ENCODE data around the gene ZSCAN5C.

ZSCAN5C gene

DNA sequence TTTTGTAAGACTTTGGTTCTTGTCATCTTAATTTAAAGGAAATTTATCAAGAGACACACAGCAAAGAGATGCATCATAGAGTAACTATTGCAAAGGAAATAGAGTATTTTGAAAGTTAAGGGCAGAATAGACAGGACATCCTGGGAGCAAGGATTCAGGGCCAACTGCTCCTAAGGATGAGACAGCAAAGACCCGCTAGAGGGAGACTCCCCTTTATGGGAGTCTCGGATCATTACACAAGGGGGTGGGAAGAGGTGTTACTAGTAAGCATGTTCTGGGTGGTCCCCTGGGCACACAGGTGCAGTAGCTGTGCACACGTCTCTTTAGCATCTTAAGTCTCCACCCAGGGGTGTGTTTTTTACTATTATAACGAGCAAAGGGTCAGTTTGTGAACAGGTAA is 9.6 kb downstream of the ZSCAN5C start:
- TF ChIP-seq, protein P1, sequence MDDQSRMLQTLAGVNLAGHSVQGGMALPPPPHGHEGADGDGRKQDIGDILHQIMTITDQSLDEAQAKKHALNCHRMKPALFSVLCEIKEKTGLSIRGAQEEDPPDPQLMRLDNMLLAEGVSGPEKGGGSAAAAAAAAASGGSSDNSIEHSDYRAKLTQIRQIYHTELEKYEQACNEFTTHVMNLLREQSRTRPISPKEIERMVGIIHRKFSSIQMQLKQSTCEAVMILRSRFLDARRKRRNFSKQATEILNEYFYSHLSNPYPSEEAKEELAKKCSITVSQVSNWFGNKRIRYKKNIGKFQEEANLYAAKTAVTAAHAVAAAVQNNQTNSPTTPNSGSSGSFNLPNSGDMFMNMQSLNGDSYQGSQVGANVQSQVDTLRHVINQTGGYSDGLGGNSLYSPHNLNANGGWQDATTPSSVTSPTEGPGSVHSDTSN (CRISPR knock-in tag; IDR thresholded peaks at IDR 0.05) = no peak
- TF ChIP-seq SETDB1 (IDR thresholded peaks at IDR 0.05; ENCODE audit: insufficient read length, low read length) = no peak
- TF ChIP-seq, protein P2, sequence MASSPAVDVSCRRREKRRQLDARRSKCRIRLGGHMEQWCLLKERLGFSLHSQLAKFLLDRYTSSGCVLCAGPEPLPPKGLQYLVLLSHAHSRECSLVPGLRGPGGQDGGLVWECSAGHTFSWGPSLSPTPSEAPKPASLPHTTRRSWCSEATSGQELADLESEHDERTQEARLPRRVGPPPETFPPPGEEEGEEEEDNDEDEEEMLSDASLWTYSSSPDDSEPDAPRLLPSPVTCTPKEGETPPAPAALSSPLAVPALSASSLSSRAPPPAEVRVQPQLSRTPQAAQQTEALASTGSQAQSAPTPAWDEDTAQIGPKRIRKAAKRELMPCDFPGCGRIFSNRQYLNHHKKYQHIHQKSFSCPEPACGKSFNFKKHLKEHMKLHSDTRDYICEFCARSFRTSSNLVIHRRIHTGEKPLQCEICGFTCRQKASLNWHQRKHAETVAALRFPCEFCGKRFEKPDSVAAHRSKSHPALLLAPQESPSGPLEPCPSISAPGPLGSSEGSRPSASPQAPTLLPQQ (tag by site-specific recombination; IDR thresholded peaks at IDR 0.05) = no peak
- TF ChIP-seq ZBTB17 (tag by site-specific recombination; IDR thresholded peaks at IDR 0.05) = no peak
- no peak for TF ChIP-seq ZFP37 (tag by site-specific recombination; IDR thresholded peaks at IDR 0.05)
- no peak for TF ChIP-seq ZNF639 (tag by site-specific recombination; IDR thresholded peaks at IDR 0.05)
- TF ChIP-seq, protein P3, sequence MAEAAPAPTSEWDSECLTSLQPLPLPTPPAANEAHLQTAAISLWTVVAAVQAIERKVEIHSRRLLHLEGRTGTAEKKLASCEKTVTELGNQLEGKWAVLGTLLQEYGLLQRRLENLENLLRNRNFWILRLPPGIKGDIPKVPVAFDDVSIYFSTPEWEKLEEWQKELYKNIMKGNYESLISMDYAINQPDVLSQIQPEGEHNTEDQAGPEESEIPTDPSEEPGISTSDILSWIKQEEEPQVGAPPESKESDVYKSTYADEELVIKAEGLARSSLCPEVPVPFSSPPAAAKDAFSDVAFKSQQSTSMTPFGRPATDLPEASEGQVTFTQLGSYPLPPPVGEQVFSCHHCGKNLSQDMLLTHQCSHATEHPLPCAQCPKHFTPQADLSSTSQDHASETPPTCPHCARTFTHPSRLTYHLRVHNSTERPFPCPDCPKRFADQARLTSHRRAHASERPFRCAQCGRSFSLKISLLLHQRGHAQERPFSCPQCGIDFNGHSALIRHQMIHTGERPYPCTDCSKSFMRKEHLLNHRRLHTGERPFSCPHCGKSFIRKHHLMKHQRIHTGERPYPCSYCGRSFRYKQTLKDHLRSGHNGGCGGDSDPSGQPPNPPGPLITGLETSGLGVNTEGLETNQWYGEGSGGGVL (tag by site-specific recombination; IDR thresholded peaks at IDR 0.05) = no peak
- TF ChIP-seq ZNF354C (tag by site-specific recombination; IDR thresholded peaks at IDR 0.05; ENCODE audit: borderline replicate concordance, low read depth) = no peak
- TF ChIP-seq, protein P4, sequence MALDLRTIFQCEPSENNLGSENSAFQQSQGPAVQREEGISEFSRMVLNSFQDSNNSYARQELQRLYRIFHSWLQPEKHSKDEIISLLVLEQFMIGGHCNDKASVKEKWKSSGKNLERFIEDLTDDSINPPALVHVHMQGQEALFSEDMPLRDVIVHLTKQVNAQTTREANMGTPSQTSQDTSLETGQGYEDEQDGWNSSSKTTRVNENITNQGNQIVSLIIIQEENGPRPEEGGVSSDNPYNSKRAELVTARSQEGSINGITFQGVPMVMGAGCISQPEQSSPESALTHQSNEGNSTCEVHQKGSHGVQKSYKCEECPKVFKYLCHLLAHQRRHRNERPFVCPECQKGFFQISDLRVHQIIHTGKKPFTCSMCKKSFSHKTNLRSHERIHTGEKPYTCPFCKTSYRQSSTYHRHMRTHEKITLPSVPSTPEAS (tag by site-specific recombination; IDR thresholded peaks at IDR 0.05) = no peak
- TF ChIP-seq, protein P5, sequence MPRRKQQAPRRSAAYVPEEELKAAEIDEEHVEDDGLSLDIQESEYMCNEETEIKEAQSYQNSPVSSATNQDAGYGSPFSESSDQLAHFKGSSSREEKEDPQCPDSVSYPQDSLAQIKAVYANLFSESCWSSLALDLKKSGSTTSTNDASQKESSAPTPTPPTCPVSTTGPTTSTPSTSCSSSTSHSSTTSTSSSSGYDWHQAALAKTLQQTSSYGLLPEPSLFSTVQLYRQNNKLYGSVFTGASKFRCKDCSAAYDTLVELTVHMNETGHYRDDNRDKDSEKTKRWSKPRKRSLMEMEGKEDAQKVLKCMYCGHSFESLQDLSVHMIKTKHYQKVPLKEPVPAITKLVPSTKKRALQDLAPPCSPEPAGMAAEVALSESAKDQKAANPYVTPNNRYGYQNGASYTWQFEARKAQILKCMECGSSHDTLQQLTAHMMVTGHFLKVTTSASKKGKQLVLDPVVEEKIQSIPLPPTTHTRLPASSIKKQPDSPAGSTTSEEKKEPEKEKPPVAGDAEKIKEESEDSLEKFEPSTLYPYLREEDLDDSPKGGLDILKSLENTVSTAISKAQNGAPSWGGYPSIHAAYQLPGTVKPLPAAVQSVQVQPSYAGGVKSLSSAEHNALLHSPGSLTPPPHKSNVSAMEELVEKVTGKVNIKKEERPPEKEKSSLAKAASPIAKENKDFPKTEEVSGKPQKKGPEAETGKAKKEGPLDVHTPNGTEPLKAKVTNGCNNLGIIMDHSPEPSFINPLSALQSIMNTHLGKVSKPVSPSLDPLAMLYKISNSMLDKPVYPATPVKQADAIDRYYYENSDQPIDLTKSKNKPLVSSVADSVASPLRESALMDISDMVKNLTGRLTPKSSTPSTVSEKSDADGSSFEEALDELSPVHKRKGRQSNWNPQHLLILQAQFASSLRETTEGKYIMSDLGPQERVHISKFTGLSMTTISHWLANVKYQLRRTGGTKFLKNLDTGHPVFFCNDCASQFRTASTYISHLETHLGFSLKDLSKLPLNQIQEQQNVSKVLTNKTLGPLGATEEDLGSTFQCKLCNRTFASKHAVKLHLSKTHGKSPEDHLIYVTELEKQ (tag by site-specific recombination; IDR thresholded peaks at IDR 0.05; ENCODE audit: borderline replicate concordance) = no peak
- TF ChIP-seq ZNF785 (tag by site-specific recombination; IDR thresholded peaks at IDR 0.05) = no peak
- no peaks in the 10 kb centered on the region for H3K36me3 ChIP-seq (ENCODE audit: control insufficient read depth in 2 of 2, insufficient read depth in 1 of 2, low read length in 2 of 2)
- ChIA-PET POLR2A (no interaction called here), CTCF (no interaction called here)
- H3K9me3 ChIP-seq (ENCODE audit: control insufficient read depth, insufficient read depth, low read depth, low read length) = no peaks in the 10 kb centered on the region
- no peaks in the 10 kb centered on the region for H3K4me1 ChIP-seq (ENCODE audit: control insufficient read depth, insufficient read depth, low read length)
- H3K27ac ChIP-seq (ENCODE audit: extremely low read depth, low read depth, low read length) = no peak overlapping the region
- no peak overlapping the region for H3K4me3 ChIP-seq (ENCODE audit: low read depth, low read length)

DNA sequence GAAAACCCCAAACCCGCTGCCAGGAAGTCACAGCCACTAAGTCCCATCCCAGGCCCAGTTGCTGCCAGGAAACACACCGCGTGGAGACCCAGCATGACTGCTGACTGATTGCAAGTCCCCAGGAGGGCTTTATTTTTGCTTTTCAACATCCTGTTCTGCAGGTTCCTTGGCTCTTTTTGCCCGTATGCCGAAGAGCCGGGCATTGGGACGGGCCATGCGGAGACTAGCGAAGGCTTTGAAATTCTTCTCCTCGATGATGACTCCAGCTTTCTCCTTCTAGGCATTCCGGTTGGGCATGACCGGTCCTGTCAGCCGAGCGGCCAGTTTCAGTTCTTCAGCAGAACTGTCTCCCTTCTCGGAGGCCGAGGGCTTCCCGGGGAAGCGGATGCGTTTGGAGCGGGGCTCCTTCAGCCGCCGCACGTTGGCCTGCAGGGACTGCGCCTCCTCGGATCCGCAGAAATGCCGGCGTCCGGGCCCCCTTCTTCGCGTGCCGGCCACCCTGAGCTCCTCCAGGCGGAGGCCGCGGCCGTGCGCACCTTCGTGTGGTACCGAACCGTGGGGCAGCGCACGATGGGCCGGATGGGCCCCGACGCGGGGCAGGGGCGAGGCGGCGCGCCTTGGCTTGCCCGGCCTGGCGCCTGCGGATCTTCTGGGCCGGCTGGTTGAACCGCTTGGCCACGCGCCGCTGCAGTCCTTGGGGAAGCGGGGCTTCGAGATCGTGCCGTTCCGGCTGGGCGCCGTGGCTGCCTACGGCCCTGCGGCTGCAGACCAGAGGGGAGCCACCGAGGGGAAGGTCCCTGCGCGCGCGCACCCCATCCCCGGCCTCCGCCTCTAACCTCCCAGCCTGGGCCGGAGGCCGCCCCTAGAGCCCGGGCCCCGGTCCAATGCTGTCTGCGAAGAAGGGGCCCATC is 15.2 kb downstream of the ZSCAN5C start:
- CTCF ChIA-PET = no interaction called here
- H3K36me3 ChIP-seq (ENCODE audit: control insufficient read depth in 2 of 2, insufficient read depth in 1 of 2, low read length in 2 of 2) = peaks cover 0 to 6% of the 10 kb centered on the region in 2 experiments; a peak in 1 of 3 replicates

More for the DNA sequence above, 15.2 kb downstream of the ZSCAN5C start:
- no peak overlapping the region for H3K27ac ChIP-seq (ENCODE audit: extremely low read depth, low read depth, low read length)
- H3K4me1 ChIP-seq (ENCODE audit: control insufficient read depth, insufficient read depth, low read length) = no peaks in the 10 kb centered on the region
- TF ChIP-seq SP2 (tag by site-specific recombination; IDR thresholded peaks at IDR 0.05) = no peak
- TF ChIP-seq, protein P1 (CRISPR knock-in tag; IDR thresholded peaks at IDR 0.05) = 0 out of 2 replicates have a peak, but pooled peaks have one; percentile 36
- H3K9me3 ChIP-seq (ENCODE audit: control insufficient read depth, insufficient read depth, low read depth, low read length) = no peaks in the 10 kb centered on the region
- POLR2A ChIA-PET = no interaction called here
- no peak overlapping the region for H3K4me3 ChIP-seq (ENCODE audit: low read depth, low read length)
